Epithelial cell of proximal tubule (primary cell): ENCODE data around the gene CHL1. TPM values are rescaled to one million over a fixed set of nuclear protein-coding genes. Genes with fewer than 3 reads are reported as not detected.

Experiments used
- DNase-seq: peaks from one replicate; pipeline ENCODE4 v3.0.0-alpha.2; 2011; ENCODE audit warnings: low read depth
- H3K4me3 ChIP-seq: 2 replicates; pipeline ENCODE4 v1.5.1; 2011; ENCODE audit warnings: low read depth, mild to moderate bottlenecking, low read length
- CTCF ChIP-seq: conservative IDR thresholded peaks from 2 replicates; pipeline ENCODE4 v1.5.1; 2012; ENCODE audit warnings: low read depth, mild to moderate bottlenecking, low read length
- total RNA-seq: library from RNA; depleted of rRNA; stranded (reverse); fragments of >200 nt; gene quantifications from 2 replicates; pipeline ENCODE4 v1.2.3, GENCODE V29; 2015

The CHL1 gene
- total RNA-seq, 1 donor from 2014 or later, result 0.17 TPM

GRCh38 chr3:374459-374858 lies 177.9 kb downstream of the CHL1 start:
- no peak overlapping the region for H3K4me3 ChIP-seq
- no peak for DNase-seq
- no peak for TF ChIP-seq CTCF

GRCh38 chr3:377158-377561 lies 180.6 kb downstream of the CHL1 start:
- no peak for DNase-seq
- peak; percentile 57 for TF ChIP-seq CTCF
- H3K4me3 ChIP-seq, result peak overlapping the region; percentile 22

- no peak overlapping the region for H3K4me3 ChIP-seq
- no peak for DNase-seq
- no peak for TF ChIP-seq CTCF
Measured at GRCh38 chr3:380801-381200, 184.2 kb downstream of the CHL1 start.

GRCh38 chr3:385151-385550 lies 188.6 kb downstream of the CHL1 start:
- no peak overlapping the region for H3K4me3 ChIP-seq
- no peak for DNase-seq
- no peak for TF ChIP-seq CTCF

- no peak for DNase-seq
- TF ChIP-seq CTCF, result no peak
- no peak overlapping the region for H3K4me3 ChIP-seq
Measured at GRCh38 chr3:394775-395174, 198.2 kb downstream of the CHL1 start.

- no peak overlapping the region for H3K4me3 ChIP-seq
- DNase-seq, result no peak
Measured at GRCh38 chr3:396293-396692, 199.7 kb downstream of the CHL1 start.

More at GRCh38 chr3:396293-396692, 199.7 kb downstream of the CHL1 start:
- no peak for TF ChIP-seq CTCF
